HG03108 (cell line): ENCODE results near the gene SLC6A3.

Experiments
- ATAC-seq: cut with Tn5 transposase; IDR thresholded peaks from one replicate; pipeline ENCODE4 v1.9.1; 2021; ENCODE audit warnings: moderate library complexity; ENCODE audit not compliant: unreplicated experiment

The SLC6A3 gene

GRCh38 chr5:1442222-1443145 lies 2.8 kb downstream of the SLC6A3 start:
- ATAC-seq, result no peak

- no peak for ATAC-seq
Measured at GRCh38 chr5:1441166-1441865, 3.9 kb downstream of the SLC6A3 start.

- no peak for ATAC-seq
Measured at GRCh38 chr5:1440098-1440493, 5.1 kb downstream of the SLC6A3 start.

- ATAC-seq, result no peak
Measured at GRCh38 chr5:1439388-1440097, 5.7 kb downstream of the SLC6A3 start.

- ATAC-seq, result no peak
Measured at GRCh38 chr5:1438871-1439270, 6.4 kb downstream of the SLC6A3 start.

GRCh38 chr5:1437876-1438559 lies 7.2 kb downstream of the SLC6A3 start:
- ATAC-seq, result no peak

- no peak for ATAC-seq
Measured at GRCh38 chr5:1437226-1437829, 7.9 kb downstream of the SLC6A3 start.

GRCh38 chr5:1436681-1437080 lies 8.6 kb downstream of the SLC6A3 start:
- ATAC-seq, result no peak

GRCh38 chr5:1436036-1436435 lies 9.2 kb downstream of the SLC6A3 start:
- ATAC-seq, result no peak

GRCh38 chr5:1435369-1435768 lies 9.9 kb downstream of the SLC6A3 start:
- no peak for ATAC-seq

GRCh38 chr5:1432296-1432695 lies 12.9 kb downstream of the SLC6A3 start:
- ATAC-seq, result no peak

- ATAC-seq, result no peak
Measured at GRCh38 chr5:1431896-1432295, 13.3 kb downstream of the SLC6A3 start.

- ATAC-seq, result no peak
Measured at GRCh38 chr5:1431021-1431811, 14.0 kb downstream of the SLC6A3 start.

GRCh38 chr5:1430121-1430795 lies 15.0 kb downstream of the SLC6A3 start:
- ATAC-seq, result no peak

- no peak for ATAC-seq
Measured at GRCh38 chr5:1429496-1429895, 15.7 kb downstream of the SLC6A3 start.

- ATAC-seq, result no peak
Measured at GRCh38 chr5:1429066-1429465, 16.2 kb downstream of the SLC6A3 start.

- no peak for ATAC-seq
Measured at GRCh38 chr5:1428107-1428506, 17.1 kb downstream of the SLC6A3 start.

GRCh38 chr5:1424716-1425115 lies 20.5 kb downstream of the SLC6A3 start:
- no peak for ATAC-seq

- ATAC-seq, result no peak
Measured at GRCh38 chr5:1423901-1424603, 21.2 kb downstream of the SLC6A3 start.
